Measurements from ENCODE around the gene ENTPD6. TPM values are rescaled to one million over a fixed set of nuclear protein-coding genes. Genes with fewer than 3 reads are reported as not detected.

Gene ENTPD6
- total and polyA plus RNA-seq, 4 donors = 25.5 to 111 (median 69.3) TPM

GRCh38 chr20:25216199-25216945 lies 20.9 kb downstream of the ENTPD6 start:
- ATAC-seq (ENCODE audit: low FRiP score) = no peak
- Histone ChIP-seq H3K27me3 (ENCODE audit: control insufficient read depth in 1 of 2, insufficient read depth in 2 of 2, low read length in 1 of 2) (no peaks in the 10 kb centered on the region), H3K4me3 (ENCODE audit: low read length in 2 of 2) (no peak overlapping the region), H3K4me1 (ENCODE audit: control insufficient read depth in 1 of 2, insufficient read depth in 2 of 2, low read length in 2 of 2) (no peaks in the 10 kb centered on the region), H3K27ac (ENCODE audit: low read depth in 1 of 2, low read length in 2 of 2) (no peak overlapping the region), H3K9me3 (ENCODE audit: control insufficient read depth, low read length) (no peaks in the 10 kb centered on the region), H3K36me3 (ENCODE audit: control insufficient read depth in 1 of 2, insufficient read depth in 2 of 2, low read length in 1 of 2) (peaks cover 8% of the 10 kb centered on the region in 2 donors)
- intact Hi-C loops (cut with DNase I) = no loop called here
- 89 to 92% methylated on average over 16 of the region's 16 CpGs for WGBS, 2 donors
- no peak for DNase-seq

GRCh38 chr20:25217161-25218108 lies 21.9 kb downstream of the ENTPD6 start:
- DNase-seq (no peak), ATAC-seq (ENCODE audit: low FRiP score) (no peak)
- intact Hi-C loops (cut with DNase I) = no loop called here
- Histone ChIP-seq H3K4me1 (ENCODE audit: control insufficient read depth in 1 of 2, insufficient read depth in 2 of 2, low read length in 2 of 2) (no peaks in the 10 kb centered on the region), H3K4me3 (ENCODE audit: low read length in 2 of 2) (no peak overlapping the region), H3K27me3 (ENCODE audit: control insufficient read depth in 1 of 2, insufficient read depth in 2 of 2, low read length in 1 of 2) (no peaks in the 10 kb centered on the region), H3K36me3 (ENCODE audit: control insufficient read depth in 1 of 2, insufficient read depth in 2 of 2, low read length in 1 of 2) (peaks cover 5 to 8% of the 10 kb centered on the region in 2 donors), H3K9me3 (ENCODE audit: control insufficient read depth, low read length) (no peaks in the 10 kb centered on the region), H3K27ac (ENCODE audit: low read depth in 1 of 2, low read length in 2 of 2) (no peak overlapping the region)
- WGBS, 2 donors = 90 to 92% methylated on average over 20 to 21 of the region's 21 CpGs

- ATAC-seq (ENCODE audit: low FRiP score) (no peak), DNase-seq (no peak)
- H3K27ac ChIP-seq (ENCODE audit: low read depth in 1 of 2, low read length in 2 of 2) = no peak overlapping the region
- 89% methylated on average over 8 of the region's 8 CpGs for WGBS, 2 donors
- no peaks in the 10 kb centered on the region for H3K9me3 ChIP-seq (ENCODE audit: control insufficient read depth, low read length)
- H3K4me1 ChIP-seq (ENCODE audit: control insufficient read depth in 1 of 2, insufficient read depth in 2 of 2, low read length in 2 of 2) = no peaks in the 10 kb centered on the region
- no peaks in the 10 kb centered on the region for H3K27me3 ChIP-seq (ENCODE audit: control insufficient read depth in 1 of 2, insufficient read depth in 2 of 2, low read length in 1 of 2)
- H3K4me3 ChIP-seq (ENCODE audit: low read length in 2 of 2) = no peak overlapping the region
- intact Hi-C loops (cut with DNase I) = no loop called here
- peaks cover 5 to 8% of the 10 kb centered on the region in 2 donors for H3K36me3 ChIP-seq (ENCODE audit: control insufficient read depth in 1 of 2, insufficient read depth in 2 of 2, low read length in 1 of 2)
Observed at GRCh38 chr20:25218109-25218486, 22.6 kb downstream of the ENTPD6 start.

GRCh38 chr20:25218492-25218891 lies 23.0 kb downstream of the ENTPD6 start:
- intact Hi-C loops (cut with DNase I) = no loop called here
- no peaks in the 10 kb centered on the region for H3K9me3 ChIP-seq (ENCODE audit: control insufficient read depth, low read length)
- H3K4me3 ChIP-seq (ENCODE audit: low read length in 2 of 2) = no peak overlapping the region
- 84 to 86% methylated on average over 12 of the region's 12 CpGs for WGBS, 2 donors
- no peaks in the 10 kb centered on the region for H3K4me1 ChIP-seq (ENCODE audit: control insufficient read depth in 1 of 2, insufficient read depth in 2 of 2, low read length in 2 of 2)
- peaks cover 5 to 8% of the 10 kb centered on the region in 2 donors for H3K36me3 ChIP-seq (ENCODE audit: control insufficient read depth in 1 of 2, insufficient read depth in 2 of 2, low read length in 1 of 2)
- H3K27me3 ChIP-seq (ENCODE audit: control insufficient read depth in 1 of 2, insufficient read depth in 2 of 2, low read length in 1 of 2) = no peaks in the 10 kb centered on the region
- no peak overlapping the region for H3K27ac ChIP-seq (ENCODE audit: low read depth in 1 of 2, low read length in 2 of 2)
- DNase-seq (no peak), ATAC-seq (ENCODE audit: low FRiP score) (no peak)

DNA sequence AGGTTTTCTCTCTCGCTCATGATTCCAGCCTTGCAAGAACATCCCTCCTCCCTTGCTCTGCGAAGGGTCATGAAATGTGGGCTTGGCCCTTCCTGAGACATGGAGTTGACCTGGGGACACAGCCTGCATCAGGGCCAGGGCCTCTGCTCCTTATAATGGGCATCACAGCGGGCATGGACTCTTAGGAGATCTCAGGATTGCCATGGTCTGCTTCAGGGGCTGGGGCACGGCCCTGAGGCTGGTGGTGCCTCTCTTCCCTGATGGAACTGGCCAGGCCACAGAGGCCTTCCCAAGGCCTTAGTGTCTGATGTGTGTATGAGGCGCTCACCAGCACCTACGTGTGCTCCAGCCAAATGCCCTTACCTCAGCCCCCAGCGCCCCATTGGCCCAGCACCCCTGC lies 23.9 kb downstream of the ENTPD6 start:
- 94 to 99% methylated on average over 7 of the region's 7 CpGs for WGBS, 2 donors
- Histone ChIP-seq H3K36me3 (ENCODE audit: control insufficient read depth in 1 of 2, insufficient read depth in 2 of 2, low read length in 1 of 2) (peaks cover 5 to 6% of the 10 kb centered on the region in 2 donors), H3K27me3 (ENCODE audit: control insufficient read depth in 1 of 2, insufficient read depth in 2 of 2, low read length in 1 of 2) (no peaks in the 10 kb centered on the region), H3K27ac (ENCODE audit: low read depth in 1 of 2, low read length in 2 of 2) (no peak overlapping the region), H3K4me3 (ENCODE audit: low read length in 2 of 2) (no peak overlapping the region), H3K9me3 (ENCODE audit: control insufficient read depth, low read length) (no peaks in the 10 kb centered on the region), H3K4me1 (ENCODE audit: control insufficient read depth in 1 of 2, insufficient read depth in 2 of 2, low read length in 2 of 2) (no peaks in the 10 kb centered on the region)
- intact Hi-C loops (cut with DNase I) = no loop called here
- ATAC-seq (ENCODE audit: low FRiP score) (no peak), DNase-seq (no peak)

DNA sequence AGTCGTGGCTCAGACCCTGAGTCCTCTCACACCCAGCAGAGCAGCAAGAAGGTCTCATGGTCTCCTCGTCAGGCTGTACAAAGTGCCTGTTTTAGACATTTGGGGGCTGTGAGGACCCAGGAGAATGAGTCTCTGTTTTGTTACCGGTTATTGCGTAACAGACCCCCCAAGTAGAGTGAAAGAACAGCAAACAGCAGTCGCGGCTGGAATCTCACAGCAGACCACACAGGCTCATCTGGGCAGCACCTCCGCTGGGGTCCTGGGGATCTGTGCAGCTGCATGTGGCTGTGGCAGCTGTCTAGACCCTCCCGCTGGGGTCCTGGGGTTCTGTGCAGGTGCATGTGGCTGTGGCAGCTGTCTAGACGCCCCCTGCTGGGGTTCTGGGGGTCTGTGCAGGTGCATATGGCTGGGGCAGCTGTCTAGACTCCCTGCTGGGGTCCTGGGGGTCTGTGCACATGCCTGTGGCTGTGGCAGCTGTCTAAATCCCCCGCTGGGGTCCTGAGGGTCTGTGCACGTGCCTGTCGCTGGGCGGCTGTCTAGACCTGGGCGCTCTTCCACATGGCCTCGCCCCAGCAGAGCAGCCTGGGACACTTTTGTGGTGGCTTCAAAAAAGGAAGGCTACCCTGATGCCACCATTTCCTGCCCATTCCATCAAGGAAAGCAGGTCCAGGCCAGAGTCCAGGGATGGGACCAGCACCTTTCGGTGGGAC lies 24.7 kb downstream of the ENTPD6 start:
- H3K9me3 ChIP-seq (ENCODE audit: control insufficient read depth, low read length) = no peaks in the 10 kb centered on the region
- intact Hi-C loops (cut with DNase I) = no loop called here
- no peaks in the 10 kb centered on the region for H3K4me1 ChIP-seq (ENCODE audit: control insufficient read depth in 1 of 2, insufficient read depth in 2 of 2, low read length in 2 of 2)

GRCh38 chr20:25220810-25221591 lies 25.5 kb downstream of the ENTPD6 start:
- 63% methylated on average over 15 of the region's 15 CpGs for WGBS, 2 donors
- intact Hi-C loops (cut with DNase I) = no loop called here
- Histone ChIP-seq H3K4me1 (ENCODE audit: control insufficient read depth in 1 of 2, insufficient read depth in 2 of 2, low read length in 2 of 2) (no peaks in the 10 kb centered on the region), H3K4me3 (ENCODE audit: low read length in 2 of 2) (no peak overlapping the region), H3K36me3 (ENCODE audit: control insufficient read depth in 1 of 2, insufficient read depth in 2 of 2, low read length in 1 of 2) (peaks cover 4 to 5% of the 10 kb centered on the region in 2 donors), H3K9me3 (ENCODE audit: control insufficient read depth, low read length) (no peaks in the 10 kb centered on the region), H3K27ac (ENCODE audit: low read depth in 1 of 2, low read length in 2 of 2) (no peak overlapping the region), H3K27me3 (ENCODE audit: control insufficient read depth in 1 of 2, insufficient read depth in 2 of 2, low read length in 1 of 2) (no peaks in the 10 kb centered on the region)
- DNase-seq (no peak), ATAC-seq (ENCODE audit: low FRiP score) (no peak)

More for the DNA sequence above, 24.7 kb downstream of the ENTPD6 start:
- peaks cover 4 to 5% of the 10 kb centered on the region in 2 donors for H3K36me3 ChIP-seq (ENCODE audit: control insufficient read depth in 1 of 2, insufficient read depth in 2 of 2, low read length in 1 of 2)
- no peaks in the 10 kb centered on the region for H3K27me3 ChIP-seq (ENCODE audit: control insufficient read depth in 1 of 2, insufficient read depth in 2 of 2, low read length in 1 of 2)
- ATAC-seq (ENCODE audit: low FRiP score) (no peak), DNase-seq (no peak)
- no peak overlapping the region for H3K4me3 ChIP-seq (ENCODE audit: low read length in 2 of 2)
- 85% methylated on average over 16 of the region's 16 CpGs for WGBS, 2 donors
- H3K27ac ChIP-seq (ENCODE audit: low read depth in 1 of 2, low read length in 2 of 2) = no peak overlapping the region

Data from aorta (tissue), 5 donors.